CD14-positive monocyte (primary cell): ENCODE measurements around the gene ADGRL3. TPM values are rescaled to one million over a fixed set of nuclear protein-coding genes. Genes with fewer than 3 reads are reported as not detected.

Experiments used
- DNase-seq, 3 donors: peaks; one replicate each; pipeline ENCODE4 v3.0.0-alpha.2; 2011 to 2022
- H2AFZ ChIP-seq: 2 replicates; pipeline ENCODE4 v1.6.0; 2012; ENCODE audit warnings: mild to moderate bottlenecking, low read depth, low read length, inconsistent platforms; ENCODE audit not compliant: insufficient read depth, poor library complexity, severe bottlenecking
- H3K27ac ChIP-seq, 2 donors: 1 replicate in 1 of 2; 2 replicates in 1 of 2; pipeline ENCODE4 v1.5.1; 2012 to 2013; ENCODE audit warnings: low read length in 2 of 2, control low read depth in 1 of 2, inconsistent platforms in 1 of 2, low read depth in 1 of 2, mild to moderate bottlenecking in 1 of 2
- H3K27me3 ChIP-seq, 2 donors: one replicate each; pipeline versions ENCODE4 v1.6.0 to v1.6.1; 2011 to 2013; ENCODE audit warnings: low read length in 2 of 2; ENCODE audit not compliant: control insufficient read depth in 2 of 2, insufficient read depth in 2 of 2
- H3K36me3 ChIP-seq, 2 donors: replicated peaks in 1 of 2; 1 replicate in 1 of 2; 2 replicates in 1 of 2; pipeline versions ENCODE4 v1.5.1 to v1.6.1; 2012 to 2013; ENCODE audit warnings: low read length in 2 of 2, control low read depth in 1 of 2, inconsistent platforms in 1 of 2, mild to moderate bottlenecking in 1 of 2; ENCODE audit not compliant: insufficient read depth in 2 of 2, control insufficient read depth in 1 of 2
- H3K4me1 ChIP-seq, 2 donors: 1 replicate in 1 of 2; 2 replicates in 1 of 2; pipeline versions ENCODE4 v1.5.1 to v1.6.1; 2012 to 2013; ENCODE audit warnings: low read length in 2 of 2, control low read depth in 1 of 2, inconsistent platforms in 1 of 2, mild to moderate bottlenecking in 1 of 2, moderate library complexity in 1 of 2; ENCODE audit not compliant: insufficient read depth in 2 of 2, control insufficient read depth in 1 of 2
- H3K4me2 ChIP-seq: replicated peaks from 2 replicates; pipeline ENCODE3; 2012; ENCODE audit warnings: low read length, moderate library complexity, mild to moderate bottlenecking; ENCODE audit not compliant: poor library complexity, severe bottlenecking; ENCODE audit errors: extremely low read depth
- H3K4me3 ChIP-seq, 3 experiments: fragments of 200-600 bp in 1 of 3; sonication (generic) in 1 of 3; replicated peaks in 1 of 3; 1 replicate in 2 of 3; 2 replicates in 1 of 3; pipeline ENCODE4 v1.5.1; 2011 to 2013; ENCODE audit warnings: low read length in 3 of 3, mild to moderate bottlenecking in 3 of 3, control low read depth in 2 of 3, low read depth in 2 of 3, inconsistent platforms in 1 of 3, moderate library complexity in 1 of 3
- H3K79me2 ChIP-seq: 2 replicates; pipeline ENCODE4 v1.6.0; 2012; ENCODE audit warnings: mild to moderate bottlenecking, control low read depth, inconsistent platforms, low read length, moderate library complexity; ENCODE audit not compliant: insufficient read depth
- H3K9ac ChIP-seq: 2 replicates; pipeline ENCODE4 v1.6.0; 2017; ENCODE audit warnings: low read length, mild to moderate bottlenecking; ENCODE audit not compliant: insufficient read depth, poor library complexity, severe bottlenecking
- H3K9me3 ChIP-seq, 2 donors: replicated peaks in 1 of 2; 1 replicate in 1 of 2; 2 replicates in 1 of 2; pipeline versions ENCODE4 v1.5.1 to v1.6.1; 2012 to 2013; ENCODE audit warnings: low read length in 2 of 2, control low read depth in 1 of 2; ENCODE audit not compliant: control insufficient read depth in 1 of 2, insufficient read depth in 1 of 2
- H4K20me1 ChIP-seq: 2 replicates; pipeline ENCODE4 v1.6.0; 2012; ENCODE audit warnings: mild to moderate bottlenecking, low read length, control low read depth, moderate library complexity; ENCODE audit not compliant: insufficient read depth
- H3K27ac Mint-ChIP-seq, 7 donors: one replicate each; pipeline ENCODE4 v1.8.0; 2020; ENCODE audit warnings: mild to moderate bottlenecking in 7 of 7, mixed read lengths in 7 of 7, moderate library complexity in 6 of 7, inconsistent platforms in 2 of 7
- H3K27me3 Mint-ChIP-seq, 3 donors: one replicate each; pipeline ENCODE4 v1.8.0; 2021 to 2022; ENCODE audit warnings: low read depth in 3 of 3, mild to moderate bottlenecking in 3 of 3, mixed read lengths in 3 of 3, moderate library complexity in 3 of 3, inconsistent platforms in 1 of 3
- H3K36me3 Mint-ChIP-seq, 2 donors: one replicate each; pipeline ENCODE4 v1.8.0; 2020; ENCODE audit warnings: mixed read lengths in 2 of 2, inconsistent platforms in 1 of 2, mild to moderate bottlenecking in 1 of 2
- H3K4me1 Mint-ChIP-seq: one replicate; pipeline ENCODE4 v1.8.0; 2020; ENCODE audit warnings: mild to moderate bottlenecking, mixed read lengths
- H3K4me3 Mint-ChIP-seq, 2 donors: one replicate each; pipeline ENCODE4 v1.8.0; 2020; ENCODE audit warnings: mild to moderate bottlenecking in 2 of 2, mixed read lengths in 2 of 2, moderate library complexity in 1 of 2
- H3K9me3 Mint-ChIP-seq, 7 donors: one replicate each; pipeline ENCODE4 v1.8.0; 2020 to 2022; ENCODE audit warnings: mixed read lengths in 7 of 7, mild to moderate bottlenecking in 6 of 7, moderate library complexity in 6 of 7, inconsistent platforms in 2 of 7
- CTCF ChIP-seq: fragments of 200-600 bp; IDR thresholded peaks from one replicate; pipeline ENCODE4 v1.8.0; 2022; ENCODE audit warnings: antibody characterized with exemption, mild to moderate bottlenecking
- WGBS: methylation state at CpG from one replicate; pipeline ENCODE4 v1.1.5; 2013; ENCODE audit warnings: missing lambda C conversion rate; ENCODE audit not compliant: insufficient coverage; 5-methylcytosine and 5-hydroxymethylcytosine counted together
- intact Hi-C, 2 donors: fragments of 100-400 bp; cut with micrococcal nuclease; formaldehyde crosslinking; loops; one replicate each; pipeline versions ENCODE4 v1.15.0 to v1.15.1; 2023
- polyA plus RNA-seq, 3 donors: library from polyadenylated mRNA; depleted of rRNA in 1 of 3; unstranded in 2 of 3; stranded (reverse) in 1 of 3; fragments of 300-500 nt in 2 of 3; fragments of >200 nt in 1 of 3; fragmentation: Illumina TruSeq in 2 of 3; gene quantifications; 1 replicate in 2 of 3; 2 replicates in 1 of 3; pipeline ENCODE4 v1.2.3, GENCODE V29; 2012 to 2021

Gene ADGRL3
- polyA plus RNA-seq, 3 donors, result not detected

GRCh38 chr4:61294936-61295335 lies 94.8 kb downstream of the ADGRL3 start:
- Mint-ChIP-seq H3K4me3 (no peak overlapping the region), H3K4me1 (no peaks in the 10 kb centered on the region), H3K36me3 (no peaks in the 10 kb centered on the region)

DNA sequence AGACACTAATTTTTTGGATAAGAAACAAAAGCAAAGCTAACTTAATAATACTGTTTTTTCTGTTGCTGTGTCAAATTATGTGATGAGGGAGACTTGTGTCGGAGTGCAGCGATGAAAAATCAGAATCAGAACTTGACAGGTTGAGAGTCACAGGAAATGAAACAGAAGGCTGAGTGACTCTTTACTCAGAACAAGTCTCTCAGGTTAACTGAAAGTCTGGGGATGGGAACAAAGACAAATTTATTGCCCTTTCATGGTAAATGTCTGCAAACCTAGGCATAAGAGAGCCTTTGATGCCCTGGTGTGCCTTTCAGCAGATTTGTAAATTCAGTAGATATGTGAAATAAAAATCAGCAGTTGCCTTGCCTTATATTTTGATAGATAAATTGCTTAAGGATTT lies 96.0 kb downstream of the ADGRL3 start:
- Histone ChIP-seq H3K4me1 (no peaks in the 10 kb centered on the region), H3K27me3 (no peaks in the 10 kb centered on the region), H3K79me2 (no peaks in the 10 kb centered on the region), H3K4me2 (no peak overlapping the region), H3K36me3 (no peaks in the 10 kb centered on the region), H3K27ac (no peak overlapping the region), H4K20me1 (no peaks in the 10 kb centered on the region), H2AFZ (no peak overlapping the region), H3K4me3 (no peak overlapping the region), H3K9ac (no peak overlapping the region), H3K9me3 (no peaks in the 10 kb centered on the region)
- no peak overlapping the region for H3K27ac Mint-ChIP-seq
- H3K4me1 Mint-ChIP-seq, result no peaks in the 10 kb centered on the region
- no peak overlapping the region for H3K4me3 Mint-ChIP-seq
- 100% methylated on average over 2 of the region's 2 CpGs for WGBS
- intact Hi-C loops, result no loop called here
- TF ChIP-seq CTCF, result no peak
- H3K9me3 Mint-ChIP-seq, result peaks cover 0 to 3% (median 0%) of the 10 kb centered on the region in 7 donors
- DNase-seq, result no peak
- H3K27me3 Mint-ChIP-seq, result peaks cover 0 to 5% (median 2%) of the 10 kb centered on the region in 3 donors
- no peaks in the 10 kb centered on the region for H3K36me3 Mint-ChIP-seq

More at GRCh38 chr4:61294936-61295335, 94.8 kb downstream of the ADGRL3 start:
- Histone ChIP-seq H3K4me2 (no peak overlapping the region), H3K36me3 (no peaks in the 10 kb centered on the region), H3K4me3 (no peak overlapping the region), H3K4me1 (no peaks in the 10 kb centered on the region), H3K27me3 (no peaks in the 10 kb centered on the region), H2AFZ (no peak overlapping the region), H3K9me3 (no peaks in the 10 kb centered on the region), H3K27ac (no peak overlapping the region), H3K79me2 (no peaks in the 10 kb centered on the region), H4K20me1 (no peaks in the 10 kb centered on the region), H3K9ac (no peak overlapping the region)
- Mint-ChIP-seq H3K27me3 (peaks cover 0 to 2% (median 1%) of the 10 kb centered on the region in 3 donors), H3K27ac (peak overlapping the region in 1 of 7 donors; percentile 59), H3K9me3 (peaks cover 0 to 3% (median 0%) of the 10 kb centered on the region in 7 donors)
- intact Hi-C loops, result no loop called here
- TF ChIP-seq CTCF, result no peak
- DNase-seq, result no peak
- WGBS, result 92% methylated on average over 2 of the region's 6 CpGs
